IPS-18c (cell line): ENCODE data around the gene FBXO42.
"Not testable (repeated sequence)": the region's sequence is repeated elsewhere in the genome, so short reads cannot be mapped to it uniquely, and the experiment has no call there.

Experiments
- H3K4me3 ChIP-seq: 2 replicates; pipeline ENCODE4 v1.7.0; 2013; ENCODE audit warnings: low read depth, mild to moderate bottlenecking, low read length, moderate library complexity; ENCODE audit not compliant: insufficient read depth
- H3K9me3 ChIP-seq: one replicate; pipeline ENCODE4 v1.6.1; 2013; ENCODE audit warnings: mild to moderate bottlenecking, low read length, moderate library complexity; ENCODE audit not compliant: control insufficient read depth, insufficient read depth

The FBXO42 gene

GRCh38 chr1:16219968-16220500 is 132.2 kb downstream of the FBXO42 start:
- H3K4me3 ChIP-seq, result no peak overlapping the region
- H3K9me3 ChIP-seq, result no peaks in the 10 kb centered on the region

- H3K9me3 ChIP-seq, result no peaks in the 10 kb centered on the region
- no peak overlapping the region for H3K4me3 ChIP-seq
Measured at GRCh38 chr1:16218674-16219071, 133.6 kb downstream of the FBXO42 start.

- no peak overlapping the region for H3K4me3 ChIP-seq
- no peaks in the 10 kb centered on the region for H3K9me3 ChIP-seq
Measured at GRCh38 chr1:16218014-16218673, 134.1 kb downstream of the FBXO42 start.

- Histone ChIP-seq H3K9me3 (no peaks in the 10 kb centered on the region), H3K4me3 (peak overlapping the region; percentile 46)
Measured at GRCh38 chr1:16217061-16217785, 135.1 kb downstream of the FBXO42 start.

- Histone ChIP-seq H3K4me3 (peak overlapping the region; percentile 46; the same call in 1 of the 2 replicates), H3K9me3 (no peaks in the 10 kb centered on the region)
Measured at GRCh38 chr1:16215882-16216753, 136.2 kb downstream of the FBXO42 start.

- H3K9me3 ChIP-seq, H3K4me3 ChIP-seq: not testable (repeated sequence)
Measured at GRCh38 chr1:16215240-16215639, 137.0 kb downstream of the FBXO42 start.

GRCh38 chr1:16213544-16213943 is 138.7 kb downstream of the FBXO42 start:
- H3K4me3 ChIP-seq, H3K9me3 ChIP-seq: not testable (repeated sequence)

GRCh38 chr1:16213013-16213412 is 139.3 kb downstream of the FBXO42 start:
- H3K4me3 ChIP-seq, result 0 out of 2 replicates have a peak overlapping the region, but pooled peaks have one; percentile 31
- H3K9me3 ChIP-seq, result no peaks in the 10 kb centered on the region

GRCh38 chr1:16212251-16212961 is 139.9 kb downstream of the FBXO42 start, which contains the start of gene ARHGEF19:
Gene ARHGEF19 (minus strand): TSS chr1:16212652. CDS start chr1:16209054, 3,598 bp downstream.
- no peaks in the 10 kb centered on the region for H3K9me3 ChIP-seq

GRCh38 chr1:16211824-16212223 is 140.5 kb downstream of the FBXO42 start:
- H3K4me3 ChIP-seq, result peak overlapping the region; percentile 52

More at GRCh38 chr1:16212251-16212961, 139.9 kb downstream of the FBXO42 start, which contains the start of gene ARHGEF19:
- H3K4me3 ChIP-seq, result peak within 1 kb of the TSS; percentile 52

GRCh38 chr1:16210581-16210980 is 141.7 kb downstream of the FBXO42 start:
- H3K9me3 ChIP-seq, result no peaks in the 10 kb centered on the region
- H3K4me3 ChIP-seq, result no peak overlapping the region

More at GRCh38 chr1:16211824-16212223, 140.5 kb downstream of the FBXO42 start:
- no peaks in the 10 kb centered on the region for H3K9me3 ChIP-seq

GRCh38 chr1:16209847-16210407 is 142.4 kb downstream of the FBXO42 start:
- Histone ChIP-seq H3K4me3 (no peak overlapping the region), H3K9me3 (no peaks in the 10 kb centered on the region)

GRCh38 chr1:16209132-16209846 is 143.0 kb downstream of the FBXO42 start:
- Histone ChIP-seq H3K4me3 (no peak overlapping the region), H3K9me3 (no peaks in the 10 kb centered on the region)

- Histone ChIP-seq H3K9me3 (no peaks in the 10 kb centered on the region), H3K4me3 (no peak overlapping the region)
Measured at GRCh38 chr1:16208270-16208987, 143.9 kb downstream of the FBXO42 start.
